ENCODE results near the gene INO80D.
"Not testable (repeated sequence)": the region's sequence is repeated elsewhere in the genome, so short reads cannot be mapped to it uniquely, and the experiment has no call there.

INO80D gene

GRCh38 chr2:206023183-206023582, 62.8 kb downstream of the INO80D start:
- DNase-seq = no peak

- DNase-seq = no peak
These were observed 65.8 kb downstream of the INO80D start for GRCh38 chr2:206020171-206020570.

DNA sequence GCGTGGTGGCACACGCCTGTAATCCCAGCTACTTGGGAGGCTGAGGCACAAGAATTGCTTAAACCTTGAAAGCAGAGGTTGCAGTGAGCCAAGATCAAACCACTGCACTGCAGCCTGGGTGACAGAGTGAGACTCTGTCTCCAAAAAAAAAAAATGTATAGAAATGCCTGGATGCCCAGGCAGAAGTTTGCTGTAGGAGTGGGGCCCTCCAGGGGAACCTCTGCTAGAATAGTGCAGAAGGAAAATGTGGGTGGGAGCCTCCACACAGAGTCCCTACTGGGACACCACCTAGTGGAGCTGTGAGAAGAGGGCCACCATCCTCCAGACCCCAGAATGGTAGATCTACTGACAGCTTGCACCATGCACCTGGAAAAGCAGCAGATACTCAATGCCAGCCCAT, 70.2 kb downstream of the INO80D start:
- DNase-seq = not testable (repeated sequence)

- no peak for DNase-seq
These were observed 74.2 kb downstream of the INO80D start for GRCh38 chr2:206011795-206012194.

DNA sequence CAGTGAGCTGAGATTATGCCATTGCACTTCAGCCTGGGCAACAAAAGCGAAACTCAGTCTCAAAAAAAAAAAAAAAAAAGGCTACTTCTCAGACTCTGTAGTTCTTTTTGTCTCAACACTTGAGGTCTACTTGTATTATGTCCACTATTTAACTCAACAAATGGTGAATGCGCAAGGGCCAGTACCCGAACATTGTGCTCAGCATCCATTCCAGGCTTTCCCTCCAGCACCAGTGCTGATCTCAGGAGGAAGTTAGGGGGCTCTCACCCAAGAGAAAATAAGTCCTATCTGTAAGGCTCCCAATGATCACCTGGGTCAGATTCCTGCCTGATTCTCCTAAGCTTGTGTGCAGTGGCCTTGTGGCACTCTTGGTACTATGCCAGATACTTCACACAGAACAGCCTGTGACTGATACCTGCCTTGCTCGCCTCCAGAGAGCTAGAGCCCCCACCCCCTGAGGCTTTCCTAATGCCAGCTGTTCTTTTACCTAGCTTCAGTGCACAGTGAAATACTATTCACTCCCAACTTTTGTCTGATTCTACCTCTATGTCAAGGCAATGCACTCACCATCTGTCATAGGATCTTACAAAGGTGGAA, 74.9 kb downstream of the INO80D start:
- no peak for DNase-seq

- peak in 2 of 4 experiments; percentile 10 to 15 for DNase-seq
These were observed 81.8 kb downstream of the INO80D start for GRCh38 chr2:206004004-206004693.

DNA sequence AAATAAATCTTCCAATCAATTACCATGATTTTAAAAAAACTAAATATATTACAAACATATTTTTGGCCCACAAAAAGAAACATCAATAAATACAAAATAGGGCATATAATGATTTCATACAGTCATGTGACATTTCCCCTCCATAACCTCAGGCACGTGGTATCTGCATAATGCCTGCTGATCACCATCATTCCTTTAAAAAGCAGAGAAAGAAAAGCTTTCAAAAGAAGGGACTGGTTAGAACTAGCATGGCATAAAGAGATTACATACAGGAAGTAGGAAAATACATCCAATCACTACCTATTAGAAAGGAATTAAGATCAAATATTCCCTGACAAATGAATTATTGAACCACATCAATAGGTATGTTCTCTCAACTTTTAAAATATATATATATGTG, 83.5 kb downstream of the INO80D start:
- DNase-seq = no peak

DNA sequence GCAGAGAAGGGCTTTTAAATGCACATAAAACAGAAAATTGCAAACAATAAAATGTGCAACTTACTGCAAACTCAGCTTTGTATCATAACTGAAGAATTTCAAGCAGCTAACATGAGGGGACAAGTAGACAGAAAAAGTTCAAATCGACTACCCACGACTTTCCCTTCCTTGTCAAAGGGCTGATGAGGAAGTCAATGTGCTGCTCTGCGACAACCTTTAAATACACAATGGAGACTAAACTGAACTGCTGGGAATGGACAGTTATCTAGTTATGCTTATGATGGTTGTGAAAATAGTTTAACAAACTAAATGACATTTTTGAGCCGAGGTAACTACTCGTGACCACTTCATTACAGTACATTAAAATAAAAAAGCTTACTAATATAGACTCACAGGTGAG, 84.1 kb downstream of the INO80D start:
- peak; percentile 13 to 51 (median 33) for DNase-seq

- DNase-seq = no peak
These were observed 85.2 kb downstream of the INO80D start for GRCh38 chr2:206000776-206001175.

- peak in 2 of 4 experiments; percentile 39 to 40 for DNase-seq
These were observed 87.4 kb downstream of the INO80D start for GRCh38 chr2:205998583-205998982.

- DNase-seq = no peak
These were observed 89.8 kb downstream of the INO80D start for GRCh38 chr2:205996161-205996560.

DNA sequence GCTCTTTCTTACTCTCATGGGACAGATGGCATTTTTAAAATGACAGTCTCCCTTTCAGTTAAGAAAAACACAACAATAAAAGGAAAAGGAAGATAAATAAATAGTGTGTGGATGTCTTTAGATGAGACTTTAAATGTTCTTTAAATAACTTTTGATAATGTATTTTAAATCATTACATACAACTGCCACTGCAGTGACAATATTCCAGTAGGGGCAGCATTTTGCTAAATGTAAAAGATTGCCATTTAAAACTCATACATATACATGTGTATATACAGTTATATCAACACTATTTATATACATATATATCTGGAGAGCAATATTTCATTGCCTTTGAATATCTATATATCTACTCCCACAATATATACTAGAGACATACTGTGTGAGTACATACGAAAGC, 90.7 kb downstream of the INO80D start:
- DNase-seq = no peak

- DNase-seq = no peak
These were observed 91.6 kb downstream of the INO80D start for GRCh38 chr2:205994344-205994743.

- no peak for DNase-seq
These were observed 95.9 kb downstream of the INO80D start for GRCh38 chr2:205990104-205990503.

DNA sequence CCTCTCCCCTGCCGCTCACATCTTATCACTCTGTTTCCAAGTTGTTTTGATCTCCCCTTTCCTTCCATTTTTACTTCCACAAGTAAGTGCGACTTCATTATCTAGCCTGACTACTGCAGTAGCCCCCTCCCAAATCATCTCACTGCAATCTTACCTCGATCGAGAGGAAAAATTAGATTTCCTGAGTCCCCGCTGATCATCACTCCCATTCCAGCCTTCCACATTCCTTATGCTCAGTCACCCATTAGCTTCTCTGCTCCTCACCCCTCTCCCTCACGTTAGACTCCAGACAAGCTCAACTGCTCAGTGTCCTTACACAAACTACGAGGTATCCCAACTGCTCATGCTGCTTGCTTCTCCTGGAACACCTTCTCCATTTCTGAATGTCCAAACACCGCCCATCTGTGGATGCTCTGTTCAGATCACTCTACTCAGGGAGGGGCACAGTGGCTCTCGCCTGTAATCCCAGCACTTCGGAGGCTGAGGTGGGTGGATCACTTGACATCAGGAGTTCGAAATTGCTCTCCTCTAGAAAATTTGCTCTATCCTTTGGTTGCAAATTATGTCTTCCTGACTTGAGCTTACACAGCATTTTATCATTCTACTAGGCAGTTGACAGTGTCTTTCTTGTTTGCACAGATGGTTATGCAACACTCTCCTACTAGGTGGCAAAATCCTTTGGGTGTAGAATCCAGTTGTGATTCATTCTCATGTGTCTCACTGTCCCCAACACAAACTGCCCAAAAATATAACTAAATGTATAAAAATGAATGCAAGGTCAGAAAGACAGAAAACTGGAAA, 96.5 kb downstream of the INO80D start:
- peak in 2 of 4 experiments; percentile 13 to 20 for DNase-seq

- not testable (repeated sequence) for DNase-seq
These were observed 97.3 kb downstream of the INO80D start for GRCh38 chr2:205988681-205989080.

DNA sequence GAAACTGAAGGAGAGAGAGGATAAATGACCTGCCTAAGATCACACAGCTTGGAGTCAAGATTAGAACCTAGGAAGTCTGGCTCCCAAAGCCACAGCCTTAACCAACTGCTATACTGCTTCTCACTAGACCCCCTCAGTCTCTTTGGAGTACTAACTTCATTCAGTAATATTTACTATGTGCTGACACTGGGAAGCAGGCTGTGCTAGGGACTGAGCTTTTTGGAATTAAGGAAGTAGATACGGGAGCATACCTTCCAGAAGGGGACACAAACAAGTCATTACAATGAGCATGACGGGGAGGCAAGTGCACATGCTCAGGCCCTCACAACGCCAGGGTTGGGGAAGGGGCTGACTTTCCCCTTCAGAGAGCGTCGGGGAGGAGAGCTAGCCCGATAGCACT, 97.7 kb downstream of the INO80D start:
- DNase-seq = no peak

DNA sequence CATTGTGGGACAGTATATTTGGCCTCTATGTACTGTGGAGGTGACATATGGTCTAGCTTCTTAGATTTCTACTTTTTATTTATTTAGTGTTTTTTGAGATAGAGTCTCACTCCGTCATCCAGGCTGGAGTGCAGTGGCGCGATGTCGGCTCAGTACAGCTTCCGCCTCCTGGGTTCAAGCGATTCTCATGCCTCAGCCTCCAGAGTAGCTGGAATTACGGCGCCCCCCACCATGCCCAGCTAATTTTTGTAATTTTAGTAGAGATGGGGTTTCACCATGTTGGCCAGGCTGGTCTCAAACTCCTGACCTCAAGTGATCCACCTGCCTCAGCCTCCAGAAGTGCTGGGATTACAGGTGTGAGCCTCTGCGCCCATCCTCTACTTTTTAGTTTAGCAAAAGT, 99.6 kb downstream of the INO80D start:
- DNase-seq = not testable (repeated sequence)

DNA sequence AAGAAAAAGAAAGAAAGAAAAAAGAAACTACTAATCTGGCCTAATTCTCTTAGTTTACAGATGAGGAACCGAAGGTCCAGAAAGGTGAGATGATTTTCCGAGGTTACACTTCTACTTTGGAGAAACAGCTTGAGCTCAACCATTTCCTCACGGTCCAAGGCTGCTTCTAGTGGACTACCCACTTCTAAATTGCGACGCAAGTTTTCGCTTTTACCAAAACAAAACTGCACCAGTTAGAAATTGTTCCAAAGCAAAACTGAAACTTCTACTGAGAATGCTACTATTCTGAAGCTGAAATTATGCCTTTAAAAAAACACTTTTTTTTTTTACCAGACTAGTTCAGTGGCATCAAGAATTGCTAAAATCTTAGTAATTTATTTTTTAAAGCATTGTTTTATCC, 101.6 kb downstream of the INO80D start:
- DNase-seq = no peak

GRCh38 chr2:205982776-205983327, 103.1 kb downstream of the INO80D start:
- DNase-seq = no peak

DNA sequence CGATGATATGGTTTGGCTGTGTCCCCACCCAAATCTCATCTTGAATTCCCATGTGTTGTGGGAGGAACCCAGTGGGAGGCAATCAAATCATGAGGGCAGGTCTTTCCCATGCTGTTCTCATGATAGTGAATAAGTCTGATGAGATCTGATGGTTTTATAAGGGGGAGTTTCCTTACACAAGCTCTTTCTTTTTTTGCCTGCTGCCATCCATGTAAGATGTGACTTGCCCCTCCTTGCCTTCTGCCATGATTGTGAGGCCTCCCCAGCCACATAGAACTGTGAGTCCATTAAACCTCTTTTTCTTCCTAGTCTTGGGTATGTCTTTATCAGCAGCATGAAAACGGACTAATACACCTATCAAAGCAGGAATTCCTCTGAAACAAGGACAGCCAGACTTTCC, 107.2 kb downstream of the INO80D start:
- DNase-seq = not testable (repeated sequence)

DNA sequence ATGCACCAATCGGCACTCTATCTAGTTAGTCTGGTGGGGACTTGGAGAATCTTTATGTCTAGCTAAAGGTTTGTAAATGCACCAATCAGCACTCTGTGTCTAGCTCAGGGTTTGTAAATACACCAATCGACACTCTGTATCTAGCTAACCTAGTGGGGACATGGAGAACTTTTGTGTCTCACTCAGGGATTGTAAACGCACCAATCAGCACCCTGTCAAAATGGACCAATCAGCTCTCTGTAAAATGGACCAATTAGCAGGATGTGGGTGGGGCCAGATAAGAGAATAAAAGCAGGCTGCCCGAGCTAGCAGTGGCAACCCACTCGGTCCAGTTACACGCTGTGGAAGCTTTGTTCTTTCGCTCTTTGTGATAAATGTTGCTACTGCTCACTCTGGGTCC, 108.3 kb downstream of the INO80D start:
- DNase-seq = not testable (repeated sequence)

DNA sequence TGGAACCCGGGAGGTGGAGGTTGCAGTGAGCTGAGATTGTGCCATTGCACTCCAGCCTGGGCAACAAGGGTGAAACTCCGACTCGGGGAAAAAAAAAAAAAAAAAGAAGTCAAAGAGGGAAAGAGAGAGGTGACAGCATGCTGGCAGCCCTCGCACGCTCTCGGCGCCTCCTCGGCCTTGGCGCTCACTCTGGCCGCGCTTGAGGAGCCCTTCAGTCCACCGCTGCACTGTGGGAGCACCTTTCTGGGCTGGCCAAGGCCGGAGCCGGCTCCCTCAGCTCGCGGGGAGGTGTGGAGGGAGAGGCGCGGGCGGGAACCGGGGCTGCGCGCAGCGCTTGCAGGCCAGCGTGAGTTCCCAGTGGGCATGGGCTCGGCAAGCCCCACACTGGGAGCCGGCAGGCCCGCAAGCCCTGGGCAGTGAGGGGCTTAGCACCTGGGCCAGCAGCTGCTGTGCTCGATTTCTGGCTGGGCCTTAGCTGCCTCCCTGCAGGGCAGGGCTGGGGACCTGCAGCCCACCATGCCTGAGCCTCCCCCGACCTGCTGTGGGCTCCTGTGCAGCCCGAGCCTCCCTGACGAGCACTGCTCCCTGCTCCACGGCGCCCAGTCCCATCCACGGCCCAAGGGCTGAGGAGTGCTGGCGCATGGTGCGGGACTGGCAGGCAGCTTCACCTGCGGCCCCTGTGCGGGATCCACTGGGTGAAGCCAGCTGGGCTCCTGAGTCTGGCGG, 108.9 kb downstream of the INO80D start:
- not testable (repeated sequence) for DNase-seq

All from suppressor macrophage (primary cell).